ENCODE data around the gene EXOC4. TPM values are rescaled to one million over a fixed set of nuclear protein-coding genes. Genes with fewer than 3 reads are reported as not detected.
A peak's percentile ranks its signal among the peaks of the same experiment; 100 is the strongest.

The EXOC4 gene
- total and polyA plus RNA-seq, 7 donors = 7.6 to 63.0 (median 29.1) TPM

GRCh38 chr7:134013249-134013648, 760.4 kb downstream of the EXOC4 start:
- DNase-seq (no peak), ATAC-seq (no peak)
- intact Hi-C loops (cut with DNase I) = no loop called here
- Histone ChIP-seq H3K4me3 (no peak overlapping the region), H3K27me3 (ENCODE audit: insufficient read depth in 3 of 3, low read length in 2 of 3) (no peaks in the 10 kb centered on the region), H3K36me3 (ENCODE audit: insufficient read depth in 1 of 2, low read depth in 1 of 2) (no peaks in the 10 kb centered on the region), H3K27ac (no peak overlapping the region), H3K4me1 (no peaks in the 10 kb centered on the region), H3K9me3 (no peaks in the 10 kb centered on the region)
- no peak for TF ChIP-seq CTCF (IDR thresholded peaks at IDR 0.05)
- 91 to 97% (median 93%) methylated on average over 1 of the region's 1 CpG for WGBS, 3 donors

- WGBS, 3 donors = 95 to 99% (median 95%) methylated on average over 3 of the region's 3 CpGs
- no peak for TF ChIP-seq CTCF (IDR thresholded peaks at IDR 0.05)
- no peaks in the 10 kb centered on the region for H3K27me3 ChIP-seq (ENCODE audit: insufficient read depth in 3 of 3, low read length in 2 of 3)
- DNase-seq (no peak), ATAC-seq (no peak)
- H3K4me3 ChIP-seq = no peak overlapping the region
- H3K36me3 ChIP-seq (ENCODE audit: insufficient read depth in 1 of 2, low read depth in 1 of 2) = no peaks in the 10 kb centered on the region
- no peak overlapping the region for H3K27ac ChIP-seq
- intact Hi-C loops (cut with DNase I) = no loop called here
- H3K4me1 ChIP-seq = no peaks in the 10 kb centered on the region
- H3K9me3 ChIP-seq = no peaks in the 10 kb centered on the region
Measured at GRCh38 chr7:134014935-134015334, 762.1 kb downstream of the EXOC4 start.

GRCh38 chr7:134016223-134016941, 763.5 kb downstream of the EXOC4 start:
- no peak overlapping the region for H3K4me3 ChIP-seq
- DNase-seq (no peak), ATAC-seq (peak in 1 of 4 donors; percentile 67)
- WGBS, 3 donors = 48 to 54% (median 51%) methylated on average over 4 of the region's 4 CpGs
- H3K27me3 ChIP-seq (ENCODE audit: insufficient read depth in 3 of 3, low read length in 2 of 3) = no peaks in the 10 kb centered on the region
- no peaks in the 10 kb centered on the region for H3K4me1 ChIP-seq
- H3K36me3 ChIP-seq (ENCODE audit: insufficient read depth in 1 of 2, low read depth in 1 of 2) = no peaks in the 10 kb centered on the region
- intact Hi-C loops (cut with DNase I) = no loop called here
- no peak overlapping the region for H3K27ac ChIP-seq
- H3K9me3 ChIP-seq = no peaks in the 10 kb centered on the region
- TF ChIP-seq CTCF (IDR thresholded peaks at IDR 0.05) = peak; percentile 66

GRCh38 chr7:134016942-134017303, 764.0 kb downstream of the EXOC4 start:
- no peak for TF ChIP-seq CTCF (IDR thresholded peaks at IDR 0.05)
- Histone ChIP-seq H3K4me1 (no peaks in the 10 kb centered on the region), H3K36me3 (ENCODE audit: insufficient read depth in 1 of 2, low read depth in 1 of 2) (no peaks in the 10 kb centered on the region), H3K27ac (no peak overlapping the region), H3K4me3 (no peak overlapping the region), H3K9me3 (no peaks in the 10 kb centered on the region), H3K27me3 (ENCODE audit: insufficient read depth in 3 of 3, low read length in 2 of 3) (no peaks in the 10 kb centered on the region)
- ATAC-seq = no peak
- intact Hi-C loops (cut with DNase I) = no loop called here
- WGBS, 3 donors = 79 to 91% (median 82%) methylated on average over 3 of the region's 3 CpGs
- no peak for DNase-seq

- Histone ChIP-seq H3K27ac (no peak overlapping the region), H3K4me1 (no peaks in the 10 kb centered on the region), H3K9me3 (no peaks in the 10 kb centered on the region), H3K4me3 (no peak overlapping the region), H3K36me3 (ENCODE audit: insufficient read depth in 1 of 2, low read depth in 1 of 2) (no peaks in the 10 kb centered on the region), H3K27me3 (ENCODE audit: insufficient read depth in 3 of 3, low read length in 2 of 3) (no peaks in the 10 kb centered on the region)
- ATAC-seq = no peak
- WGBS, 3 donors = 92 to 97% (median 94%) methylated on average over 3 of the region's 3 CpGs
- intact Hi-C loops (cut with DNase I) = no loop called here
- no peak for DNase-seq
- no peak for TF ChIP-seq CTCF (IDR thresholded peaks at IDR 0.05)
Measured at GRCh38 chr7:134018306-134018705, 765.4 kb downstream of the EXOC4 start.
